ENCODE results near the gene ATP1A4.

DNA sequence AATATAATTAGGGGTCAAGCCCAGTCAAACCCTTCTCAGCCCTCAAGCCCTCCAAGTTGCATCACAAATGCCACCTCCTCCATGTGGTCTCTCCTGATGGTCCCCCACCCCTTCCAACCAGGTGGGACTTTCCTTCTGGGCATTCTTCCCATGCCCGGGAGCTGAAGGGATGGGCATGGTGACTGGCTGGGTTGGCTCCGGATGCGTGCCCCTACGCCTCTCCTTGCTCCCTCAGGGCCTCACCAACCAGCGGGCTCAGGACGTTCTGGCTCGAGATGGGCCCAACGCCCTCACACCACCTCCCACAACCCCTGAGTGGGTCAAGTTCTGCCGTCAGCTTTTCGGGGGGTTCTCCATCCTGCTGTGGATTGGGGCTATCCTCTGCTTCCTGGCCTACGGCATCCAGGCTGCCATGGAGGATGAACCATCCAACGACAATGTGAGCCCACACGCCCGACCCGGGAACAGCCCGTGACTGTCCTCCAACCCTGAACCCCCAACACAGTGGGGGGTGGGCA lies 28.4 kb upstream of the ATP1A4 start:
- no peak for TF ChIP-seq POLR2A (IDR thresholded peaks at IDR 0.05)
- TF ChIP-seq, protein P1, sequence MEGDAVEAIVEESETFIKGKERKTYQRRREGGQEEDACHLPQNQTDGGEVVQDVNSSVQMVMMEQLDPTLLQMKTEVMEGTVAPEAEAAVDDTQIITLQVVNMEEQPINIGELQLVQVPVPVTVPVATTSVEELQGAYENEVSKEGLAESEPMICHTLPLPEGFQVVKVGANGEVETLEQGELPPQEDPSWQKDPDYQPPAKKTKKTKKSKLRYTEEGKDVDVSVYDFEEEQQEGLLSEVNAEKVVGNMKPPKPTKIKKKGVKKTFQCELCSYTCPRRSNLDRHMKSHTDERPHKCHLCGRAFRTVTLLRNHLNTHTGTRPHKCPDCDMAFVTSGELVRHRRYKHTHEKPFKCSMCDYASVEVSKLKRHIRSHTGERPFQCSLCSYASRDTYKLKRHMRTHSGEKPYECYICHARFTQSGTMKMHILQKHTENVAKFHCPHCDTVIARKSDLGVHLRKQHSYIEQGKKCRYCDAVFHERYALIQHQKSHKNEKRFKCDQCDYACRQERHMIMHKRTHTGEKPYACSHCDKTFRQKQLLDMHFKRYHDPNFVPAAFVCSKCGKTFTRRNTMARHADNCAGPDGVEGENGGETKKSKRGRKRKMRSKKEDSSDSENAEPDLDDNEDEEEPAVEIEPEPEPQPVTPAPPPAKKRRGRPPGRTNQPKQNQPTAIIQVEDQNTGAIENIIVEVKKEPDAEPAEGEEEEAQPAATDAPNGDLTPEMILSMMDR (IDR thresholded peaks at IDR 0.05): no peak

All from prostate gland (tissue), 2 donors.